GM21526 (cell line): ENCODE results near the gene OAS1.
"Not testable (repeated sequence)": the region's sequence is repeated elsewhere in the genome, so short reads cannot be mapped to it uniquely, and the experiment has no call there.

ENCODE experiments used
- ATAC-seq: cut with Tn5 transposase; IDR thresholded peaks from one replicate; pipeline ENCODE4 v1.9.1; 2021; ENCODE audit warnings: moderate library complexity; ENCODE audit not compliant: unreplicated experiment, low FRiP score

The OAS1 gene

GRCh38 chr12:112898380-112898779, 8.4 kb upstream of the OAS1 start:
- no peak for ATAC-seq

GRCh38 chr12:112900298-112901145, 6.2 kb upstream of the OAS1 start:
- no peak for ATAC-seq

- no peak for ATAC-seq
Measured at GRCh38 chr12:112901271-112901670, 5.5 kb upstream of the OAS1 start.

- no peak for ATAC-seq
Measured at GRCh38 chr12:112904571-112904970, 2.2 kb upstream of the OAS1 start.

- ATAC-seq: no peak
Measured at GRCh38 chr12:112905451-112906089, 1.2 kb upstream of the OAS1 start.

GRCh38 chr12:112907415-112908157, 824 bp downstream of the OAS1 start:
- peak; percentile 45 for ATAC-seq

- no peak for ATAC-seq
Measured at GRCh38 chr12:112908548-112908947, 1.8 kb downstream of the OAS1 start.

GRCh38 chr12:112909693-112910092, 2.9 kb downstream of the OAS1 start:
- ATAC-seq: no peak

- ATAC-seq: no peak
Measured at GRCh38 chr12:112913038-112913688, 6.4 kb downstream of the OAS1 start.

GRCh38 chr12:112913888-112914287, 7.1 kb downstream of the OAS1 start:
- not testable (repeated sequence) for ATAC-seq

- ATAC-seq: no peak
Measured at GRCh38 chr12:112916270-112916669, 9.5 kb downstream of the OAS1 start.

- no peak for ATAC-seq
Measured at GRCh38 chr12:112919121-112919520, 12.4 kb downstream of the OAS1 start.

GRCh38 chr12:112924986-112925385, 18.2 kb downstream of the OAS1 start:
- no peak for ATAC-seq

GRCh38 chr12:112926416-112927033, 19.8 kb downstream of the OAS1 start:
- not testable (repeated sequence) for ATAC-seq

GRCh38 chr12:112927475-112927874, 20.7 kb downstream of the OAS1 start:
- ATAC-seq: no peak

- no peak for ATAC-seq
Measured at GRCh38 chr12:112927925-112928324, 21.2 kb downstream of the OAS1 start.

GRCh38 chr12:112928978-112929377, 22.2 kb downstream of the OAS1 start:
- no peak for ATAC-seq

GRCh38 chr12:112929715-112930114, 23.0 kb downstream of the OAS1 start:
- no peak for ATAC-seq

- ATAC-seq: no peak
Measured at GRCh38 chr12:112930350-112930749, 23.6 kb downstream of the OAS1 start.

GRCh38 chr12:112932485-112933128, 25.8 kb downstream of the OAS1 start:
- ATAC-seq: no peak
